Renal cortical epithelial cell (primary cell): Measurements from ENCODE around the gene POLR2H. TPM values are rescaled to one million over a fixed set of nuclear protein-coding genes. Genes with fewer than 3 reads are reported as not detected.

Experiments
- DNase-seq: peaks from one replicate; pipeline ENCODE4 v3.0.0-alpha.2; 2011; ENCODE audit warnings: low read depth
- total RNA-seq: library from RNA; depleted of rRNA; stranded (reverse); fragments of >200 nt; gene quantifications from 2 replicates; pipeline ENCODE4 v1.2.3, GENCODE V29; 2014

Gene POLR2H
- total RNA-seq, 1 donor from 2014 or later, result 97.3 TPM

DNA sequence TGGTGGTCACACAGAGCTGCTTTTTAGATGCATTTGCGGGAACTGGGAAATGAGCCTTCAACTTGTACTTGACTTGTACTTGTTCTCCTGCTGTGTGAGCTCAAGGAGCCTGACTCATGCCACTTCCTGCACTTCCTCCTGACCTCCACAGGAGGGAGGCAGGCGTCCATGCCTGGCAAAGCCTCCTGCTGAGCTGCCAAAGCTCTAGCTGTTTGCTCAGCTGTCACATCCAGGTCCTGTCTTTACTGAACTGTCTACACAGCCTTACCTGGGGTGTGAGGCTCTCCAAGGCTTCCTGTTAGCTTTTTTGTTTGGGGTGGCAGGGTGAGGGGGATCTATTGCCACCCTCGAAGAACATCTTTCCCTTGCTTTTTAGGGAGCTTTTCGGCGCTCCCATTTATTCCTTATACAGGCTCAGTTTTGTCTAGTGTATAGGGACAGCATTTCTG is 10.1 kb downstream of the POLR2H start:
- peak; percentile 84 for DNase-seq

DNA sequence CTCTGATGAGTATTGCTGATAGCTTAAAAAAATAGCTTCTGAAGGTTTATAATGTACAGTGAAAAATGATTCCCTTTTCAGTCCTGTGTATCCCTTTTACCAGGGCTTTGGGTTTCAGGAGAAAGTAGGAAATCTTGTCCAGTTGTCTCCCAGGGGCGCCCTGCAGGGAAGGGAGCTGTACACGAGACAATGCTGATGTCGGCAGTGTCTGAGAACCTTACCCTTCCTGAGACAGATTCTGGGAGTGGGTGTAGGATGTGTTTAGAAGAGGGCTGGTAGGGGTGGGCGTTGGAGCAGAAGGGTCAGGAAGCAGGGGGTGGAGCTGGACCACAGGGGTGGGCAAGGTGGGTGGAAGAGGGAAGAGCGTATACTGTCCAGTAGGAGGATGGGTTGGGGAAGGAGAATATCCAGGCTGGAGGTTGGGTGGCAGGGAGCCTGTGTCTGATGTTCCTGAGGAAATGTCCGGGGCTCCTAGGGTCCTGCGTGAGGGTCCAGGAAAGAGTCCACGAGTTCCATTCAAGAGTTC is 10.8 kb downstream of the POLR2H start:
- no peak for DNase-seq

DNA sequence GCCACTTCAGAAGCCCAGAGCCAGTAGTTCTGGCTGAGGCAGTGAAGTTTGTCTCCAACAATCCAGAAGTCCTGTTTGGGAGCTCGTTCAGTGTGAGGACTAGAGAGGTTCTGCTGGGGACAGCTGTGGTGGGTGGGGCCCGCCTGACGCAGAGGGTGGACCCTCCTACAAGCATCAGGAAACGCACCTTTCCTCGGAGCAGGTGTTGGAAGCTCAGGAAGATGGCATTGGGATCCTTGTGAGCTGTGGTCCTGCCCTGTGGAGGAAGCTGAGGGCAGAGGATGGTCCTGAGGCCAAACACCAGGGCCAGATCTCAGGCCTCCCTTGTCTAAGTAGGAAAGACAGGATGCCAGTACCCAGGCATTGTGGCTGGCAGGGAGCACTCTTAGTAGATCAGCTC is 11.4 kb downstream of the POLR2H start:
- DNase-seq, result no peak

DNA sequence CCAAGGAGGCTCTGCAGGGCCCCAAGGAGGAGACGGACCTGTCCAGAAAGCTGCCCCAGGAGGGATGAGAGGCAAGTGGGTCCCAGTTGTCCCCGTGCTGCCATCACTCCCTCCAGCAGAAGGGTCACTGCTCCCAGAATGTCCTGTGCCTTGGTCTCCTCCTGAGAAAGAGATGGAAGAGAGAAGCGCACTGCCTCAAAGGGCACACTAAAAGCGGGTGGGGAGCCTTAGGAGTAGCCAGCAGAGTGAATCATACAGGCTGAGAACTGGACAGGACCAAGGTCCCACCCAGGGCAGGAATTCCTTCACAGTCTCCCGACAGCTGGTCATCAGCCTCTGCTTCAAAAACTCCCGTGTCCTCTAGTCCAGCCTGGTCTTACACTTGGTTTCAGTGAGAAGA is 11.9 kb downstream of the POLR2H start:
- no peak for DNase-seq

DNA sequence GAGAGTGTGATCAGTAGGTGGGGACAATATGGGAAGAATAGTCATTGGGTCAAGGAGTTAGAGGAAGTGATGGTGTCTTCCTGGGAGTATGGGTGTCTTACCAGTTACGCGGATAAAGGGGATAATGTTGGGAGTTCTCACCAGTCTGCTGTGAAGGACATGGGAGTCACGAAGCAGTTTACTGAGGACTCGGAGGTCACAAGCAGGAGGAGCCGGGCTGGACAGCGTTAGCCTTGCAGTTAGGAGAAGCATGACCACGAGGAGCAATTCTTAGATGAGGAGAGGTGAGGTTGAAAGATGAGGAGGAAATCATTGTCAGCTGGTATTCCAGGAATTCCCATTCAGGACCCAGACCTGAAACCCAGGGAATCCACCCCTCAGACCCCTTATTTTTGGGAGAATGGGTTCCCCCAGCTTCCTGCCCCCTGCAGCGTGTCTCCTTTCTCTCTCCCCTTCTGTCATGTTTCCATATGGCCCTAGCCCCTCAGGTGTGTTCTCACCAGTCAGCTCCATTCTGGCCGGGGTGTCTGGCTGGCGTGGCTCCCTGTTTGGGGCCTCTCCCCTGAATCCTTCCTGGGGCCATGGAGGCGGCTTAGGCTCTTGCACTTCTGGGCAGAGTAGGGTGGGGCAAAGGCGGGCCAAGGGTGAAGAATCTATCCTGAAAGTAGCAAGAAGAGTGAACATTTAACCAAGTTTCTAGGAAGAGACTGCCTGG is 14.4 kb downstream of the POLR2H start:
- DNase-seq, result no peak

DNA sequence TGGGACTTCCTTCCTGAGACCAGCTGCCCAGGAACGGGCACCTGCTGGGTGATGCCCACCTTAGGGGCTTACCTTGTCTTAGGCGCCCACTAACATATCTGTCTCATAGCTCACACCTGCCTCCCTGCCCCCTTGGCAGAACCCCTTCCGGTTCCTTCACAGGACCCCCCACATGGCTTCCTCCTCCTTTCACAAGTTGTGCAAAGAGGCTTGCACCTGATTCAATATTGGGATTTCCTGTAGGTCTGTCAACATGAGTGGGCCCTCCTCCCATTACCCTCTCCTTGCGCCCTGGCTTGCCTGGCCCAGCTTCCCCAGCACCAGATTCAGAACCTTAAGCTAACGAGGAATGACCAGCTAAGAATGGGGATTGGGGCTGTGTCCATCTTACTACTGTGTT is 15.9 kb downstream of the POLR2H start:
- no peak for DNase-seq

DNA sequence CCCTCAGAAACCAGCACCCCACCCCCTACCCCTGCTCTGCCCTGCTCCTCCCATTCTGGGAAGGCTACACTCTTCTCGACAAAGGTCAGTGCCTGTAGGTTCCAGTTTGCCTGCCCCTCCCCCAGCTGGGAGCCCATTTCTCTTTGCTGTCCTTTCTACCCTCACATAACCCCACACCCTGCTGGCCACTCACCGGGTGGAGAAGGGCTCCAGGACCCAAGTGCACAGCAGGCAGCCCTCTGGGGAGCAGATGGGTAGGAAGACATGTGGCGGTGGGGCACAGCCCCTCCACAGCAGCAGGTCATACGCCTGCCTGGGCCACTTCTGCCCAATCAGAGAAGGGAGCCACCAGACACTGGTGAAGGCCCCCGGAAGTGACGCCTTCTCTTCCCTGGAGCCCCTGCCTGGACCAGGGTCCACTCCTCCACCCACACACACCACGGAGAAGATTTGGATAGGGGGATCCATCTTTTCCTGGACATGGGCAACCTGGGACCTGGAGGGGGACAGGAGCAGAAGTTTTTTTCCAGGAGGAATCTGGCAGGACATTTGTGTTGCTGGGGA is 16.5 kb downstream of the POLR2H start, which contains the start of gene THPO:
THPO (minus strand) TSS at position 326 of the 564 bp plus-strand sequence. CDS start 1,948 bp downstream, outside the sequence.
- DNase-seq, result peak; percentile 43

DNA sequence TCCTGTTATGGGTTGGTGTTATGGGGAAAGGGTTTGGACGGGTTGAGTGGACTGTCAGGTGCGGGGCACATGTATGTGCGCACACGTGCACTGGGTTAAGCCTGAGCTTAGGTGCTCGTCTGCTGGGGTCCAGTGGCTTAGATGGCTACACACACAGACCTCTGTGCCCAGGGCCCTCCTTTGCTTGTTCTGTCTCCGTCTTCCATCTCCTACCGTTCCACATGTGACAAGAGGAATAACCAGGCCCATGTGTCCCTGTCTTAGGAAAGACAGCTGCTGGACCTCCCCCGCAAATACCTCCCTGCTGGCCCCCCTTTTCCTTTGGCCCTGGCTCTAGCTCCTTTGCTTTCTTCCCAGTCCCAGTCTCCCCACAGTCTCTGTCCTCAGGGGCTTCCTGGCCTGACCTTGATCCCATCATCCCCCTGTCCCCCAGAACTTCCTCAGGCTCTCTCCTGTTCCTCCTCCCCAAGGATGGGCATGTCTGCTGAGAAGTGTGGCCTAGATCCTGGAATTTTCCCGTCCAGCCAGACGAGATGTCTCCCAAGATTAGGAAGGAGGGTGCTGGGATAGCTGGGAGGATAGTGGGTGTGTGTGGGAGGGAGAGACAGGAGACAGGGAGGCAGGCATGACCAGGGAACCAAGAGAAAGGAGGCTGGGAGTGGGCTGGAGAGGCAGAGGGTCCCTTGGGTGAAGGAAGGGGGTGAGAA is 17.3 kb downstream of the POLR2H start:
- no peak for DNase-seq

DNA sequence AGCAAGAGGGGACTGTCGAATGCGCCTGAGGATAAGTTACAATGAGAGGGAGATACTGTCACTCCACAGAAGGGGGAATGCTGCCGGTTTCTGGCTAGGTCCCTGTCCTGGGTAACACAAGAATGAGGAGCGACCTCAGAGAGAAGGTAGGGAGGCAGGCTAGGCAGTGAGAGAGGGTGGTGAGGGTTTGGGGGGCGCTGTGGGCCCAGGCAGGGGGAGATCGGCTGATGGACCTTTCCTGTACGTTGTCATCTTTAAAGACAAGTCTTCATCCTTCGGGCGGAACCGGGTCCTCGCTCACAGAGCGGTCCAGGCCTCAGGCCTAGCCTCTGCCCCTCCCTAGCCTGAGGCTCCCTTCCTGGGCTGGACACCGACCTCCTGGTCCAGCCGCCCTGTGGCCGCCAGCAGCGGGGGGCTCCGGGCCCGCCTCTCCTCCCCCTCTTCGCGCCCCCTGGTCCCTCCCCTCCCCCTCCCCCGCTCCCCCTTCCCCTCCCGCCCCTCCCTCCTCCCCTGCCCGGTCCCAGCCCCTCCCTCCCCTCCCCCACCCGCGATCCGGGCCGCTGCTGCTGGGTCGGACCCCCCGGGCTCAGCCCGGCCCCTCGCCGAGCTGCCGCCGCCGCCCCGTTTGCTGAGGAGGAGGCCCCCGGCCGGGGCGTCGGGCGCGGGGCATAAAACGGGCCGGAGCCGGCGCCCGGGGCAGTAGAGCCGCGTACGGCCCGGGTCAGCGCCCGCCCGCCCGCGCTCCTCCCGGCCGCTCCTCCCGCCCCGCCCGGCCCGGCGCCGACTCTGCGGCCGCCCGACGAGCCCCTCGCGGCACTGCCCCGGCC is 18.1 kb downstream of the POLR2H start, which contains the start of gene CHRD:
CHRD (plus strand) TSS at position 697 of the 827 bp plus-strand sequence. CDS start 265 bp downstream, outside the sequence.
- DNase-seq, result no peak

DNA sequence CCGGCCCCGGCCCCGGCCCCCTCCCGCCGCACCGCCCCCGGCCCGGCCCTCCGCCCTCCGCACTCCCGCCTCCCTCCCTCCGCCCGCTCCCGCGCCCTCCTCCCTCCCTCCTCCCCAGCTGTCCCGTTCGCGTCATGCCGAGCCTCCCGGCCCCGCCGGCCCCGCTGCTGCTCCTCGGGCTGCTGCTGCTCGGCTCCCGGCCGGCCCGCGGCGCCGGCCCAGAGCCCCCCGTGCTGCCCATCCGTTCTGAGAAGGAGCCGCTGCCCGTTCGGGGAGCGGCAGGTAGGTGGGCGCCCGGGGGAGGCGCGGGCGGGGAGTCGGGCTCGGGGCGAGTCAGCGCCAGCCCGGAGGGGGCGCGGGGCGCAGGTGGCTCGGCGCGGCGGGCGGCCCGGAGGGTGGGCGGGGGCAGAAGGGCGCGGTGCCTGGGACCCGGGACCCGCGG is 18.7 kb downstream of the POLR2H start:
- no peak for DNase-seq

DNA sequence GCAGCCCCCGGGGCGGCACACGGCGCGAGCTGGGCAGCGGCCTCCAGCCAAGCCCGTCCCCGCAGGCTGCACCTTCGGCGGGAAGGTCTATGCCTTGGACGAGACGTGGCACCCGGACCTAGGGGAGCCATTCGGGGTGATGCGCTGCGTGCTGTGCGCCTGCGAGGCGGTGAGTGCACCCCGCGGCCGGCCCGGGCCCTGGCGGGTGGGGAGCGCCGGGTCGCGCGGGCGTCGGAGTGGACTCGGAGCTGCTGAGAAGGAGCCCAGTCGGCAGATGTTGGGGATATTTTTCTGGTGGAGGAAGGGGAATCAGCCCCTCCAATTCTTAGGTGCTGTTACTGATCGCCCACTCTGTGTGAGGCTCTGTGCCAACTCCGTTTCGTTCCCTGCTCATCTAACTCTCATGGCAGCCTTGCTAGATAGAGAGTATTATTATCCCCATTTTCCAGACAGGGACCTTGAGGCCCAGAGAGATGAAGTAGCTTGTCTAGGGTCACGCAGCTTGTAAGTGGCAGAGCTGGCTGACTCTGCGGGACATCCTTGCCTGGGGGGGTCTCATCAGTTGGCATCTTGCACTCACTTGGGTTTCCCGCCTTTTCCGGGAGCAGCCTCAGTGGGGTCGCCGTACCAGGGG is 19.2 kb downstream of the POLR2H start:
- DNase-seq, result no peak

DNA sequence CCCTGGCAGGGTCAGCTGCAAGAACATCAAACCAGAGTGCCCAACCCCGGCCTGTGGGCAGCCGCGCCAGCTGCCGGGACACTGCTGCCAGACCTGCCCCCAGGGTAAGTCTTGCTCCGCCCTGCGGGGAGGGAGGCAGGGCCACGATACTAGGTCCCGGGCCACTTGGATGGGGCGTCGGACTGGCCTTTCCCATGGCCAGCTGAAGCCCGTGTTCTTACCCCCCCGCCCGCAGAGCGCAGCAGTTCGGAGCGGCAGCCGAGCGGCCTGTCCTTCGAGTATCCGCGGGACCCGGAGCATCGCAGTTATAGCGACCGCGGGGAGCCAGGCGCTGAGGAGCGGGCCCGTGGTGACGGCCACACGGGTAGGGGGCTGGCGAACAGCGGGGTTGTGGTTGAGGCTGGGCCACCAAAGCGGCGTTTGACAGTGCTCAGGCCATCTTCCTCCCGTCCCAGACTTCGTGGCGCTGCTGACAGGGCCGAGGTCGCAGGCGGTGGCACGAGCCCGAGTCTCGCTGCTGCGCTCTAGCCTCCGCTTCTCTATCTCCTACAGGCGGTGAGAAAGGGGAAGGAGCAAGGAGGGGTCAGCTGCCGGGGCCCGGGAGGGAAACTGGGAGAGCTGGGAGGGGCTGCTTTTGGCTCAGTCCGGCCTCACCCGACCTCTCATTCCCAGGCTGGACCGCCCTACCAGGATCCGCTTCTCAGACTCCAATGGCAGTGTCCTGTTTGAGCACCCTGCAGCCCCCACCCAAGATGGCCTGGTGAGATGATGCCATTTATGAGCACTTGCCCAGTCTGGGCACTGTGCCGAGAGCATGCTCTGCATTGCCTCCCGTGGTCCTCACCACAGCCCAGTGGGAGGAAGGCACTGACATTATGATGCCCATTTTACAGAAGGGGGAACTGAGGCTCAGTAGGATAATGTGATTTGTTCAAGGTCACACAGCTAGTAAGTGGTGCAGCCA is 20.0 kb downstream of the POLR2H start:
- DNase-seq, result no peak

DNA sequence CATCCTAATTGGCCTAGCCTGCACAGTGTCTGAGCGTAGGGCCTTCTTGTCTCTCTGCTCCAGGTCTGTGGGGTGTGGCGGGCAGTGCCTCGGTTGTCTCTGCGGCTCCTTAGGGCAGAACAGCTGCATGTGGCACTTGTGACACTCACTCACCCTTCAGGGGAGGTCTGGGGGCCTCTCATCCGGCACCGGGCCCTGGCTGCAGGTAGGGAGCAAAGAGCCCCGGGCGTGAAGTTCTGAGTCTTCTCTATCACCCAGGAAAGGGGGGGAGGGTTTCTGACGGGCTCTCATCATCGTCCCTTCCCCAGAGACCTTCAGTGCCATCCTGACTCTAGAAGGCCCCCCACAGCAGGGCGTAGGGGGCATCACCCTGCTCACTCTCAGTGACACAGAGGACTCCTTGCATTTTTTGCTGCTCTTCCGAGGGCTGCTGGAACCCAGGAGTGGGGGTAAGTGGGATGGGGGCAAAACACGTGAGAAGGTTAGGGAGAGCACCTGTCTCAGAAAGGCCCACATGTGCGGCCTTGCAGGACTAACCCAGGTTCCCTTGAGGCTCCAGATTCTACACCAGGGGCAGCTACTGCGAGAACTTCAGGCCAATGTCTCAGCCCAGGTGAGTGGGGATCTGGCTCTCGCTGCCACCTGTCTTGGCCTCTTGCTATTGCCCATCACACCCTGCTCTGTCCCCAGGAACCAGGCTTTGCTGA is 21.0 kb downstream of the POLR2H start:
- DNase-seq, result no peak

DNA sequence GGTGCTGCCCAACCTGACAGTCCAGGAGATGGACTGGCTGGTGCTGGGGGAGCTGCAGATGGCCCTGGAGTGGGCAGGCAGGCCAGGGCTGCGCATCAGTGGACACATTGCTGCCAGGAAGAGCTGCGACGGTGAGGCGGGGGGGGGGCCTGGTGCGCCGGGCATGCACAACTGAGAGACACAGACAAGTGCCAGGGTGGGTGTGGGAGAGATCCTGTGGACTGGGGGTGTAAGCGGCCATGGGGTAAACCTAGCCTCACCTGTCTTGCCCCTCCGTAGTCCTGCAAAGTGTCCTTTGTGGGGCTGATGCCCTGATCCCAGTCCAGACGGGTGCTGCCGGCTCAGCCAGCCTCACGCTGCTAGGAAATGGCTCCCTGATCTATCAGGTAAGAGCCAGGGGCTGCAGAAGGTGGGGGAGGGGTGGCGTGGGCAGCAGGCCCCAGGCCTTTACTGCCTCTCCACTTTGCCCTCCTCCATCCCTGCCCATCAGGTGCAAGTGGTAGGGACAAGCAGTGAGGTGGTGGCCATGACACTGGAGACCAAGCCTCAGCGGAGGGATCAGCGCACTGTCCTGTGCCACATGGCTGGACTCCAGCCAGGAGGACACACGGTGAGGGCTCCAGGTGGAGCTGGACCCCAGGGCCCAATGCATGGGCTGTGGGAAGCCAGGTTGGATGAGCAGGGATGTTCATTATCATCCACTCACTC is 21.7 kb downstream of the POLR2H start:
- no peak for DNase-seq

DNA sequence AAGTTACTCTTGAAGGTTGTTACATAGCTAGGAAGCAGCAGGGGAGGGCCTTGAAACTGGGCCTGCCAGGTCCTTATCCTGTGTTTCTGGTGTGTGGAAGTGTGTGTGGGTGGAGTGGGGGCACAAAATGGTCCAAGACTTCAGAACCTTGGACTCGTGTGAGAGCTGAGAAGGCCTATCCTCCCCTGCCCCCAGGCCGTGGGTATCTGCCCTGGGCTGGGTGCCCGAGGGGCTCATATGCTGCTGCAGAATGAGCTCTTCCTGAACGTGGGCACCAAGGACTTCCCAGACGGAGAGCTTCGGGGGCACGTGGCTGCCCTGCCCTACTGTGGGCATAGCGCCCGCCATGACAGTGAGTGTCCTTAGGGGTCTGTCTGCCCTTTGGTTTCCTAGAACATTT is 22.8 kb downstream of the POLR2H start:
- no peak for DNase-seq

DNA sequence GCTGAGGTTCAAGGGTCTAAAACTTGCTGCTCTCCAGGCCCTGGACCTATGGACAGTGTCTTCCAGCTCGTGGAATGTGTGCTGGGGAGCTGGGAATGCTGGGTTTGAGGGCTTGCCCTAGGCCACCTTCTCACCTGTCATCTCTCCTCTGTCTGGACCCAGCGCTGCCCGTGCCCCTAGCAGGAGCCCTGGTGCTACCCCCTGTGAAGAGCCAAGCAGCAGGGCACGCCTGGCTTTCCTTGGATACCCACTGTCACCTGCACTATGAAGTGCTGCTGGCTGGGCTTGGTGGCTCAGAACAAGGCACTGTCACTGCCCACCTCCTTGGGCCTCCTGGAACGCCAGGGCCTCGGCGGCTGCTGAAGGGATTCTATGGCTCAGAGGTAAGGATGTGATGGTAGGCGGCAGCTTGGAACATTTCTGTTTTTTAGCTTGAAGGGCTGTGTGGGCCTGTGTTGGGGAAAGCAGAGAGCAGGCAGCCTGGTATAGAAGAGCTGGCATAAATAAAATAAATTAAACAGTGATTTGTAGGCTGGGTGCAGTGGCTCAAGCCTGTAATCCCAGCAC is 23.4 kb downstream of the POLR2H start:
- no peak for DNase-seq

DNA sequence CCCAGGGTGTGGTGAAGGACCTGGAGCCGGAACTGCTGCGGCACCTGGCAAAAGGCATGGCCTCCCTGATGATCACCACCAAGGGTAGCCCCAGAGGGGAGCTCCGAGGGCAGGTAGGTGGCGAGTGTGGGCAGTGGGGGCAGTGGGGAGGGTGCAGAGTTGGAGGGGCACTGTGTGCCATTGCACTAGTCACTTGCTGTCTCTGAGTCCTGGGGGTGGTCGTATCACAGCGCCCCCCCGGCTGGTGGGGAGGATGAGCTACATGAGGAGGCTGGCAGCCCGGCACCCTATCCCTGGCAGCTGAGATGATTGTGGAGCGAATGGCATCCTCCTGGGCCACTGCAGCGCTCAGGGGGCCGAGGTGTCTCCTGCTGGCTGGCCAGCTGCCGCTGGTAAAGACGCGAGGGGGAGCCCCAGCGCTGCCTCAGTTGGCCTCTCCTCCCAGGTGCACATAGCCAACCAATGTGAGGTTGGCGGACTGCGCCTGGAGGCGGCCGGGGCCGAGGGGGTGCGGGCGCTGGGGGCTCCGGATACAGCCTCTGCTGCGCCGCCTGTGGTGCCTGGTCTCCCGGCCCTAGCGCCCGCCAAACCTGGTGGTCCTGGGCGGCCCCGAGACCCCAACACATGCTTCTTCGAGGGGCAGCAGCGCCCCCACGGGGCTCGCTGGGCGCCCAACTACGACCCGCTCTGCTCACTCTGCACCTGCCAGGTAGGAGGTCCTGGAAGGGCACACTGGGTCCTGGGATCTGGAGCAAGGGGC is 24.7 kb downstream of the POLR2H start:
- no peak for DNase-seq
